ENCODE measurements around the gene AHCTF1.

AHCTF1 gene

DNA sequence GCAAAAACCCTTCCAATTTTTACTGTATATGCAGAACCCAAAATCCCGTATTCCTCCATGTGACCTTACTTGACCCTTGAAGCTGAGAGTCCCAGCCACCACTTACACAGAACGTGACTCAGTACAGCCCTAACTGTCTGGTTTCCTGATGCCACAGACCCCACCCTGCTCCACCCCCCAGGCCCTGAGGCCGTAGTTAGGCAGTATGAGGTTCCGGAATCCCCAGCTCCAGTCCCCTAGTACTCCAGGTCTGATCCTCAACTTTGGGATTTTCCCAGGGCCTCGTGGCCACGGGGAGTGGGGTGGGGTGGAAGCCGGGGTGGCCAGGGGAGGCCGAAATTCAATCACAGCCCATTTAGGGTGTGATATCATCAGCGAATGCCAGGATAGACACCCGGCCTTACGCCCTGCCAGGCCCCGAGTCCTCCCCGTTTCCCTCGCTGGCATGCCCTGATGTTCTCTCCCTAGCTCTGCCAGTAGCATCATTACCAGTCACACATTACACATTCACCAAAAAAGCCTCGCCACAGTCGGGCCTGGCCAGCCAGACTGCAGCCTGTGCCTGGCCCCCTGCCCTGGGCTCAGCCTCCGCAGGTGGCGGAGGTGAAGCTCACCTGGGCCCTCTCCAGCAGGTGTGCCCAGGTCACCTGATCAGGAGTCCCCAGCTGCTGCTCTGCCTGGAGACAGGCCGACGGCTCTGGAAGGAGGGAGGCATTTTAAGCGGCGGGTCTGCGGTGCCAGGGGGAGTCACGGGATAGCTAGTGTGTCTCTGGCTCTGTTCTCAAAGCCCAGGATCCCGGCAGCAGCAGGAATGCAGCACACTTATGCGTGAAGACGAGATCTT lies 136.7 kb downstream of the AHCTF1 start:
- Mint-ChIP-seq H3K9me3 (no peaks in the 10 kb centered on the region), H3K36me3 (ENCODE audit: low read depth) (no peaks in the 10 kb centered on the region)

DNA sequence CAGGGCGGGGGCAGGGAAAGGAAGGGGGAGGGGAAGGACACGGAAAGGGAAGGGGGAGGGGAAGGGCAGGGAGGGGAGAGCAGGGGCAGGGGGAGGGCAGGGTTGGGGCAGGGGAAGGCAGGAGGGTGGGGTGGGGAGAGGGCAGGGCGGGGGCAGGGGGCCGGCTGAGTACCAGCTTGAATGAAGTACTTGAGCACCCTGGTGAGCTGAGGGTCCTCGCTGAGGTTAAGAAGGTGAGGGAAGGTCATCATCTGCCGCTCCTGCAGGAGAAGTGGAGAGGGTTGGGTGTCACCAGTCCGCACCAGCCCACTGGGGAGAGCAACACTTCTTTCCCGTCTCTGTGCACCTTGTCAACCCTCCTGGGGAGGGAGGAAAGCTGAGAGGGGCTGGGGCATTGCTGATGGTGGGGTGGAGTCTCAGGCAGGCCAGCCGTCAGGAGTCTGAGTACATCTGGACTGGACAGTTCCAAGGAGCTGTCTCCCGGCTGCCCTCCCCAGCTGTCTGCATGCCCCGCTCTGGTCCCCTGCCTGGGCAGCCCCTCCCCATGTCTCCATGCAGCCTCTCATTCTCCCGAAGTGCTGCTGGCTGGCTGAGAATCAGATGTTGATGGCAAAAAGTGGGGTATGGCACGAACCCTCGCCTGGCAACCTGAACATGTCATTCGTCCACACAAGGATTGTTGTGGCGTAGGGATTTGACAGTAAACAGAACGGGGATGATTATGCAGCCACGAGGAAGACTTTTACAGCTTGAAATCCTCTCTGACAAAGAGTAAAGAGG lies 137.5 kb downstream of the AHCTF1 start:
- peaks cover 1% of the 10 kb centered on the region for H3K27me3 Mint-ChIP-seq
- H3K4me1 Mint-ChIP-seq (ENCODE audit: low read depth): peaks cover 23% of the 10 kb centered on the region
- no peaks in the 10 kb centered on the region for H3K9me3 Mint-ChIP-seq
- no peak overlapping the region for H3K4me3 Mint-ChIP-seq
- no peak overlapping the region for H3K27ac Mint-ChIP-seq
- intact Hi-C loops (cut with micrococcal nuclease): no loop called here
- no peaks in the 10 kb centered on the region for H3K36me3 Mint-ChIP-seq (ENCODE audit: low read depth)

More for the DNA sequence above, 136.7 kb downstream of the AHCTF1 start:
- intact Hi-C loops (cut with micrococcal nuclease): no loop called here
- H3K27me3 Mint-ChIP-seq: no peaks in the 10 kb centered on the region
- no peak overlapping the region for H3K4me3 Mint-ChIP-seq
- peaks cover 21% of the 10 kb centered on the region for H3K4me1 Mint-ChIP-seq (ENCODE audit: low read depth)
- no peak overlapping the region for H3K27ac Mint-ChIP-seq

DNA sequence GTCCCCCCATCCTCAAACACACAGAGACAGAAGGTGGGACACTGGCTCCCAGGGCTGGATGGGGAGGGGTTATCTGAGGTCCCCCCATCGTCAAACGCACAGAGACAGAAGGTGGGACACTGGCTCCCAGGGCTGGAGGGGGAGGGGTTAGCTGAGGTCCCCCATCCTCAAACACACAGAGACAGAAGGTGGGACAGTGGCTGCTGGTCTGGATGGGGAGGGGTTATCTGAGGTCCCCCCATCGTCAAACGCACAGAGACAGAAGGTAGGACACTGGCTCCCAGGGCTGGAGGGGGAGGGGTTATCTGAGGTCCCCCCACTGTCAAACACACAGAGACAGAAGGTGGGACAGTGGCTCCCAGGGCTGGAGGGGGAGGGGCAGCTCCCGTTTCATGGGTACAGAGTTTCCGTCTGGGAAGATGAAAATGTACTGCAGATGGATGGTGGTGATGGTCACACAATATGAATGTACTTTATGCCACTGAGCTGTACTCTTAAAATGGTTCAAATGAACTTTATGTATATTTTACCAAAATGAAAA lies 138.3 kb downstream of the AHCTF1 start:
- H3K4me1 Mint-ChIP-seq (ENCODE audit: low read depth): peaks cover 31% of the 10 kb centered on the region
- H3K36me3 Mint-ChIP-seq (ENCODE audit: low read depth): no peaks in the 10 kb centered on the region
- H3K4me3 Mint-ChIP-seq: no peak overlapping the region
- peaks cover 2% of the 10 kb centered on the region for H3K27me3 Mint-ChIP-seq
- no peak overlapping the region for H3K27ac Mint-ChIP-seq
- intact Hi-C loops (cut with micrococcal nuclease): no loop called here
- H3K9me3 Mint-ChIP-seq: no peaks in the 10 kb centered on the region

DNA sequence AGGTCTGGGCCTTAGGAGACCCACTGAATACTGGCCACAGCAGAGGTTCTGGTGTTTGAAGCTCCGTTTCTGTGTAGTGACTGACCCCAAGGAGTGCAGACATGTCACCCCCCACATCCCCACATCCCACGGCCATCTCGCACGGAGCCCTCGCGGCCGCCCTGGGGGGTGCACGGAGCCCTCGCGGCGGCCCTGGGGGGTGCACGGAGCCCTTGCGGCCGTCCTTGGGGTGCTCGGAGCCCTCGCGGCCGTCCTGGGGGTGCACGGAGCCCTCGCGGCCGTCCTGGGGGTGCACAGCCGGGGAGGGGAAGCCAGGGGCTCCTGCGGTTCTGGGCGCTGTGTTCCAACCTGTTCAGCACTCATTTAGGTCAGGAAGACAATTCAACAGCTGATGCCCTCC lies 139.1 kb downstream of the AHCTF1 start:
- Mint-ChIP-seq H3K9me3 (no peaks in the 10 kb centered on the region), H3K4me1 (ENCODE audit: low read depth) (peaks cover 31% of the 10 kb centered on the region), H3K4me3 (no peak overlapping the region), H3K27me3 (peaks cover 2% of the 10 kb centered on the region), H3K27ac (no peak overlapping the region), H3K36me3 (ENCODE audit: low read depth) (no peaks in the 10 kb centered on the region)
- intact Hi-C loops (cut with micrococcal nuclease): no loop called here

DNA sequence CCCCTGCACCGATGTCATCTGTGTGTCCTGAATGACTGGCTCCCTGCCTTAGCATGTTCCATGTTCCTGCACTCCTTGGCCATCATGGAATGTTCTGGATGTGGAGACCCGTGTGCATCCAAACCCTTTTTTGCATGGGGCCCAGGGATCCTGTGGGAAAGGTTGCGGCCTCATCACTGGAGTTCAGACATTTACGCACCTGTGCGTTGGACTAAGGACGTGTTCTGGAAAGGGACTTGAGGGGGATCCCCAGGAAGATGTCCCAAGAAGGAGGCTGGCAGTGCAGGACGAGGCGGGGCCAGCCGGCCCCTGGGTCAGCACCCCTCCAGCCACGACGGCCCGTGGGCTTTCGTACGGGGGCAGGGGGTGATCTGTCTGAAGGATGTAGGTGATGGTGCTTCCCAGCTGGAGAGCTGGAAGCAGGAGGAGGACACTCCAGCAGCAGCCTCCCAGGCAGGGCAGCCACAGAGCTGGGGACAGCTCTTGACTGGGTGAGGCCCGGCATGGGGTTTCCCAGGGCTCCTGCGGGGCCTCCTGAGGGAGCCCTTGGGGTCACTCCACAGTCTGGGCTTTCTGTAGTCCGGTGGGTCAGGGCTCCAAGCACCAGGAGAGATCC lies 140.3 kb downstream of the AHCTF1 start:
- Mint-ChIP-seq H3K4me3 (no peak overlapping the region), H3K4me1 (ENCODE audit: low read depth) (peaks cover 31% of the 10 kb centered on the region), H3K27me3 (peaks cover 2% of the 10 kb centered on the region), H3K9me3 (no peaks in the 10 kb centered on the region), H3K27ac (no peak overlapping the region), H3K36me3 (ENCODE audit: low read depth) (no peaks in the 10 kb centered on the region)
- intact Hi-C loops (cut with micrococcal nuclease): no loop called here

DNA sequence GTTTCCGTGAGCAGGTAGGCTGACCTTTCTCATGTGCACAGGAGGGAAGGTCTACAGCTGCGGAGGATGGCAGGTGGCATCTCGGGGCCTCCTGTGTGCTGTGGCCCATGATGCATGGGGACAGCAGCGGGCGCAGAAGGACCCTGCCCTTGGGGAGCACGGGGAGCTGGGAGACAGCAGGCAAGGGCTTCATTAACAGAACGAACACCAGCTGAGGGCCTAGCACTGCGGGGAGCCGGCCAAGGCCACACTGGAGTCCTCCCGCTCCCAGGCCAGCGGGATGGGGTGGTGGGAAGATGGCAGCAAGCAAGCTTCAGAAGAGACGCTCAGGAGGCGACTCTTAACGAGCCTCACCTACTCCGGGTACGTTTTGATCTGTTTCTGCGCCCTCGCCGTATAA lies 140.9 kb downstream of the AHCTF1 start:
- intact Hi-C loops (cut with micrococcal nuclease): no loop called here
- Mint-ChIP-seq H3K27ac (no peak overlapping the region), H3K27me3 (peaks cover 3% of the 10 kb centered on the region), H3K36me3 (ENCODE audit: low read depth) (no peaks in the 10 kb centered on the region), H3K9me3 (peaks cover 3% of the 10 kb centered on the region), H3K4me1 (ENCODE audit: low read depth) (peaks cover 31% of the 10 kb centered on the region), H3K4me3 (no peak overlapping the region)

DNA sequence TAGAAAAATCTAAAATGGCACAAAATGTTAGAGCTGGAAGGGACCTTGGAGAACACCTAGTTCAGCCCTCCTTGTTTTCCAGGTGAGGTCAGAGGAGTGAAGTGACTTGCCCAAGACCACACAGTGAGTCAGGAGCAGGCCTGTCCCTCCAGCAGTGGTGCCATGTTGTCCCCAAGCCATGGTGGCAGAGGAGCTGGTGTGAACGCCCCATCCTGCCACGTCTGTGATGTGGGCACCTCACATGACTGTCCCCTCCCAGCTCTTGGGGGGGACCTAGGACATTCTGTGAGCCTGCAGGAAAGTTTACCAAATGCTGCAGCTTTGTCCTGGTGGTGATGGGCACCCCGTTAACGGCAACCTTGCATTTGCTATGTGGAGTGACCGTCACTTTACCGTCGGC lies 141.4 kb downstream of the AHCTF1 start:
- H3K4me1 Mint-ChIP-seq (ENCODE audit: low read depth): peaks cover 31% of the 10 kb centered on the region
- no peak overlapping the region for H3K4me3 Mint-ChIP-seq
- peaks cover 4% of the 10 kb centered on the region for H3K27me3 Mint-ChIP-seq
- H3K36me3 Mint-ChIP-seq (ENCODE audit: low read depth): no peaks in the 10 kb centered on the region
- intact Hi-C loops (cut with micrococcal nuclease): no loop called here
- H3K27ac Mint-ChIP-seq: no peak overlapping the region
- H3K9me3 Mint-ChIP-seq: peaks cover 8% of the 10 kb centered on the region

DNA sequence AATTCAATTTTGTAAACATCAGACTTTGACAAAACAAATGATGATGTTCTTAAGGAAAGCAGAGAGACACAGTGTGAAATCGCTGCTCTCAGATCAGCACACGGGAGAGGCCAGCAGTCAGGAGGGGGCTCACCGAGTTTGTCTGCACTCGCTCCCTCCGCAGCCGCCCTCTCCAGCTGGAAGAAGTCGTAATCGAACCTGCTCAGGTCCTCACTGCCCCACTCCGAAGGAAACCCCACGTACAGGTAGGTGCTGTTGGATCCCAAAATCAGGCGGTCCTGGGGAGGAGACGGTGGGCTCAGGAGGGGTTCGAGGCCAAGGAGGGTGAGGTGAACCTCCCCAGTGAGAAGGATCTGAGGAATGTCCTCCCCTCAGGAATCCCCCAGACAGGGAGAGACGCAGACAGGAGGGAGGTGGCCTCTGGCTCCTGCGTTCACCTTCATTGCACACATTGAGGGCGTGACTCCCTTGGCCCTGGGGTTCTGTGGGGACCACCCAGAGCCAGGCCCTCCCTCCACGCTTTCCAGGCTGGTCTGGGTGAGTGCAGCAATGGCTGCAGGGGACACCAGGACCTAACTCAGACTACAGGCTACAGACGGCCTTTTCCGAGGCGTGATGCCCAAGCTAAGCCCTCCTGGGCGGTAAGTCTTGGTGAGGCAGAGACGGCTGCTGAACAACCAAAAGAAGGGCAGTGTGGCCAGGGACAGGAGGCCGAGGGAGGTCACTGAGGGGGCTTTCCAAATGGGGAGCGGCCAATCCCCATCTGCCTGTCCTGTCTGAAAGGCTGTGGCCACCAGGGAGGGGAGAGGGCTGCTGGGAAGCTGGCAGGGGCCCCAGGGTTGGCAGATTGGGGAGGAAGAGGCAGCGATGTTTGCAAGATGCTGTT lies 142.1 kb downstream of the AHCTF1 start:
- H3K27ac Mint-ChIP-seq: no peak overlapping the region
- peaks cover 6% of the 10 kb centered on the region for H3K27me3 Mint-ChIP-seq
- H3K4me1 Mint-ChIP-seq (ENCODE audit: low read depth): peaks cover 31% of the 10 kb centered on the region
- no peak overlapping the region for H3K4me3 Mint-ChIP-seq
- intact Hi-C loops (cut with micrococcal nuclease): no loop called here
- no peaks in the 10 kb centered on the region for H3K36me3 Mint-ChIP-seq (ENCODE audit: low read depth)
- peaks cover 8% of the 10 kb centered on the region for H3K9me3 Mint-ChIP-seq

Data from dendritic cell treated with granulocyte-macrophage colony-stimulating factor and Interleukin-4, amounts not matched to agents 40 ng/mL and 50 ng/mL, for 4 days (primary cell).